Placental epithelial cell (primary cell): ENCODE results near the gene ELAC1. TPM values are rescaled to one million over a fixed set of nuclear protein-coding genes. Genes with fewer than 3 reads are reported as not detected.

Experiments used
- small RNA-seq: library from RNA; depleted of rRNA; stranded (forward); fragments of <200 nt; gene quantifications from one replicate; pipeline ENCODE3, GENCODE V24; 2012
- total RNA-seq: library from RNA; depleted of rRNA; stranded (reverse); fragments of >200 nt; gene quantifications from 2 replicates; pipeline ENCODE4 v1.2.3, GENCODE V29; 2012

The ELAC1 gene, protein sequence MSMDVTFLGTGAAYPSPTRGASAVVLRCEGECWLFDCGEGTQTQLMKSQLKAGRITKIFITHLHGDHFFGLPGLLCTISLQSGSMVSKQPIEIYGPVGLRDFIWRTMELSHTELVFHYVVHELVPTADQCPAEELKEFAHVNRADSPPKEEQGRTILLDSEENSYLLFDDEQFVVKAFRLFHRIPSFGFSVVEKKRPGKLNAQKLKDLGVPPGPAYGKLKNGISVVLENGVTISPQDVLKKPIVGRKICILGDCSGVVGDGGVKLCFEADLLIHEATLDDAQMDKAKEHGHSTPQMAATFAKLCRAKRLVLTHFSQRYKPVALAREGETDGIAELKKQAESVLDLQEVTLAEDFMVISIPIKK
- 8.6 TPM in 2 replicates for total RNA-seq

DNA sequence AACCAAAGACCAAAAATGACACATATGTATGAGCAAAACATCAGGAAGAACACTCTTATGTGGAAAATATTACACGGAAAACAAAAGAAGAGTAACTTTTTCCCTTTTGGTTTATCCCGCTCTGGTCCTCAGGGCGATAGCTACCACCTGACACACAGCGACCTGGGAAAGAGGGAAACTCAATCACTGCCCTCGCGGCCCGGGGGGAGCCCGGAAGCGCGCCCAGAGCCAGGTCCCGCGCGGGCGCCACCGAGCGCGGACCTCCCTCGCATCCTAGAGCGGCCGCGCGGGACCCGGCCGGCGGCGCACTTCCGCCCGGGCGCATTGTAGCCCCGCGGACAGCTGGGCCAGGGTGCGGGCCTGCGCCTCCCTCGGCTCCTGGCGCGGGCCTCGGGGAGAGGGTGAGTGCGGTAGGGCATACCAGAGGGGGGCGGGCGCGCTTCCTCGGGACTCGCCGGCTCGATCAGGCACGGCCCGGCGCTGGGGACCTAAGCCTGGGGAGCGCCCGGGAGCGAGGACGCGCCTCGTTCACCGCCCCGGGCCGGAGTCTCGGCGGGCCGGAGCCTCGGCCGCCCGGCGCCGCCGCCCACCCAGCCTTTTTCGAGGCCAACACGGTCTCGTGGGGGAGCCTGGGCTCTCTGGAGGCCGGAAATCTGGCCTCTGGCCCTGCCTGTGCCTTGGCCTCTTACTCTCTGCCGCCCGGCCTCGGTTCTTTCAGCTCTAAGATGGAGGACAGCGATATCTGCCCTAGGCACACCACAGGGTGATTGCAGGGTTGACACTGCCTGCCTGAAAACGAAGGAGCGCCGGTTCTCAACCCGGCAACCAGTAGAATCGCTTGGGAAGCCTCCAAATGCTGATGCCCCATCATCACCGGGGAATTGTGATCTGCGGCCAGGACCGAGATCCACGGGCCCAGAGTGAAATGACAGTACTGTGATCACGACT, at the start of gene ELAC1:
Gene ELAC1, plus strand, starts transcription at position 327 of the 948 bp plus-strand sequence. CDS start 6,365 bp downstream, outside the sequence.

DNA sequence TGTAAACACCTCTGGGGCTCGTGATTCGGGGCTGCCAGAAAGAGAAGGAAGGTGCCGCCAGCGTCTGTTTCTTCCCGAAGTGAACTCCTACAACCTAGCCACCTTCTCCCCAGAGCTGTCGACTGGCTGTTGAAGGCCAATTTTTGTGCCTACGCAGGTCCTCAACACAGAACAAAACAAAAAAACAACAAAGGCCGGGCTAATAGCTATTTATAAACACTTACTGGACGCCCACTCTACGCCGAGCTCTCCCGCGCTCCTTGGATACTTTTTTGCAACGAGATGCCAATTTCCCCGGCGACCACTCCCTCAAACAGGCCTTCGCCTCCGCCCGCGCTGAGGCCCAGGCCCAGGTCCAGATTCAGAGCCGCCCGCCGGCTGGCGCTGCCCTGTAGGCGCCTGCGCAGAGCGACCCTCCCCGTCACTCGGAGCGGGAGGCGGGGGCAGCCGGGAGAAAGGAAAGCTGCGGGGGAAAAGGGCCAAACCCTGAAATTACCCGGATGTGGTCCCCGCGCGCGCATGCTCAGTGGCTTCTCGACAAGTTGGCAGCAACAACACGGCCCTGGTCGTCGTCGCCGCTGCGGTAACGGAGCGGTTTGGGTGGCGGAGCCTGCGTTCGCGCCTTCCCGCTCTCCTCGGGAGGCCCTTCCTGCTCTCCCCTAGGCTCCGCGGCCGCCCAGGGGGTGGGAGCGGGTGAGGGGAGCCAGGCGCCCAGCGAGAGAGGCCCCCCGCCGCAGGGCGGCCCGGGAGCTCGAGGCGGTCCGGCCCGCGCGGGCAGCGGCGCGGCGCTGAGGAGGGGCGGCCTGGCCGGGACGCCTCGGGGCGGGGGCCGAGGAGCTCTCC, 62.1 kb downstream of the ELAC1 start, which contains the start of gene SMAD4:
Gene SMAD4, plus strand, starts transcription at position 520 of the 843 bp plus-strand sequence. CDS start 16,834 bp downstream, outside the sequence.

Small RNAs within 50 kb of the gene (small RNA-seq; reads per million reads assigned to genes)
- not detected for gene RF00019

Other genes starting within 250 kb of the ELAC1 start
- not detected in 2 replicates for gene MRO, start 148.0 kb upstream of the ELAC1 start, total RNA-seq
- 5.9 and 13.9 TPM in 2 replicates for gene ME2, start 88.9 kb upstream of the ELAC1 start, total RNA-seq
- gene SMAD4, start 62.2 kb downstream of the ELAC1 start, total RNA-seq: 89.1 and 185 TPM in 2 replicates
- gene MEX3C, start 229.6 kb downstream of the ELAC1 start, total RNA-seq: 75.0 and 84.9 TPM in 2 replicates